GM23248 (cell line): ENCODE results near the gene AGMO.

Experiments
- EZH2 ChIP-seq: fragments of 200-600 bp; sonication (generic); IDR thresholded peaks from 2 replicates; pipeline ENCODE4 v1.6.1; 2018; ENCODE audit warnings: antibody characterized with exemption, mild to moderate bottlenecking; ENCODE audit not compliant: insufficient read depth, poor library complexity, severe bottlenecking
- EZH2phosphoT487 ChIP-seq: fragments of 200-600 bp; sonication (generic); IDR thresholded peaks from 2 replicates; pipeline ENCODE4 v1.6.1; 2018; ENCODE audit warnings: antibody characterized with exemption, moderate library complexity, mild to moderate bottlenecking, low read depth; ENCODE audit not compliant: insufficient read depth

DNA sequence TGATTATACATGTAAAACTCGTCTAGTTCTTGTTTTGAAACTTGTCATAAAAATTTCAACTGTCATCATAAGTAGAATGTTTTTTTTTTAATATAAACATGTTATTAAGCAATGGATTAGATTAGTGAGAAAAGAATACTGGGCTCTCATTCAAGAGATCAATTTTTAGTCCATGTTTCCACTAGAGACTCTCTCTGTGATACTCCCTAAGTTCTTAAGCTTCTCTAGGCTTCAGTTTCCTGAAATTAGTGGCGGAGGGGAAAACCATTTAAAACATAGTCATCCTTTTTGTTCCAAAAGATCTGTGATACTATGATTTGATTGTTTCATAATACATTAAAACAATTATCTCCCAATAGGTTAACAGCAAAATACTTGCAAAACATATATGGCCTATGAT, 142.2 kb downstream of the AGMO start:
- TF ChIP-seq EZH2: no peak
- no peak for TF ChIP-seq EZH2phosphoT487
